Activated CD4-positive, alpha-beta T cell treated with anti-CD3 and anti-CD28 coated beads, Interleukin-2, amount 50 U/mL, for 16 hours (primary cell): ENCODE data around the gene USH1G.
"Not testable (repeated sequence)": the region's sequence is repeated elsewhere in the genome, so short reads cannot be mapped to it uniquely, and the experiment has no call there.

Experiments used
- DNase-seq: peaks from one replicate; pipeline ENCODE4 v3.0.0-alpha.2; 2020

USH1G gene

DNA sequence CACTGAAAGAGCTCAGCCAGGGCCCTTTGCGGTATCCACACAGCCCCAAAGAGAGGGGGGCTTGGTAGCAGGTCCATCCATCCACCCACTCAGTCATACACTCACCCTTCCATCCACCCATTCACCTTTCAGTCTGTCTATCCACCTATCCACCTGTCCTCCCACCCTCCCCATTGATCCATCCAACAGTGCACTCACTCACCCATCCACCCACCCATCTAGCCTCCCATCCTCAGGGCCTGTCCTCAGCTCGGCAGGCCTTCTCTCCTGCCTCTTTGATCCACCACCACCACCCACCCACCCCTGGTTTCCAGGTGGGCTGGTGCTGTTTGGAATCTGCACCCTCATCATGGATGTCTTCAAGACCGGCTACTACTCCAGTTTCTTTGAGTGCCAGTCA is 2.2 kb upstream of the USH1G start:
- DNase-seq = no peak

DNA sequence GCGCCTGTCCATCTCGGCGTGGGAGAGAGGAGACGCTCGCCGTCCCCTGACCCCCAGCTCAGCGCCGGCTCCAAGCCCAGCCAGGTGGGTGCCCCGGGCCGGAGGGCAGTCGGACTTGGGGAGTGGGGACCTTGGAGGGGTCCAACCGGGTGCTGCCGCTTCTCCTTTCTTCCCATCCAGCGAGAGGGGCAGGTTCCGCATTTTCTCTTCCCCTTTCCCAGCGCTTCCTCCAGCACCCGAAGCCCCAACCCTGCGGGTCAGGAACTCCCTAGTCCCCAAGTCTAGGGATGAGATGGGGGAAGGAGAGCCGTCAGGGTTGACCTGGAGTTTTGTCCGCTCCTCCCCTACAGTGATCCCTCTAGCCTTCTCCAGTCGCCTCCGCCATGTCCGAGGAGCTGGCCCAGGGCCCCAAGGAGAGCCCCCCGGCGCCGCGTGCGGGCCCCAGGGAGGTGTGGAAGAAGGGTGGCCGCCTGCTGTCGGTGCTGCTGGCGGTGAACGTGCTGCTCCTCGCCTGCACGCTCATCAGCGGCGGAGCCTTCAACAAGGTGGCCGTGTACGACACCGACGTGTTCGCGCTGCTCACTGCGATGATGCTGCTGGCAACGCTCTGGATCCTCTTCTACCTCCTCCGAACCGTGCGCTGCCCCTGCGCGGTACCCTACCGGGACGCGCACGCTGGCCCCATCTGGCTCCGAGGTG is 1.3 kb upstream of the USH1G start, which contains the start of gene OTOP2:
TSS of gene OTOP2 (plus strand) at position 24 of the 699 bp plus-strand sequence. CDS start at position 384, 360 bp downstream.
- DNase-seq = no peak

DNA sequence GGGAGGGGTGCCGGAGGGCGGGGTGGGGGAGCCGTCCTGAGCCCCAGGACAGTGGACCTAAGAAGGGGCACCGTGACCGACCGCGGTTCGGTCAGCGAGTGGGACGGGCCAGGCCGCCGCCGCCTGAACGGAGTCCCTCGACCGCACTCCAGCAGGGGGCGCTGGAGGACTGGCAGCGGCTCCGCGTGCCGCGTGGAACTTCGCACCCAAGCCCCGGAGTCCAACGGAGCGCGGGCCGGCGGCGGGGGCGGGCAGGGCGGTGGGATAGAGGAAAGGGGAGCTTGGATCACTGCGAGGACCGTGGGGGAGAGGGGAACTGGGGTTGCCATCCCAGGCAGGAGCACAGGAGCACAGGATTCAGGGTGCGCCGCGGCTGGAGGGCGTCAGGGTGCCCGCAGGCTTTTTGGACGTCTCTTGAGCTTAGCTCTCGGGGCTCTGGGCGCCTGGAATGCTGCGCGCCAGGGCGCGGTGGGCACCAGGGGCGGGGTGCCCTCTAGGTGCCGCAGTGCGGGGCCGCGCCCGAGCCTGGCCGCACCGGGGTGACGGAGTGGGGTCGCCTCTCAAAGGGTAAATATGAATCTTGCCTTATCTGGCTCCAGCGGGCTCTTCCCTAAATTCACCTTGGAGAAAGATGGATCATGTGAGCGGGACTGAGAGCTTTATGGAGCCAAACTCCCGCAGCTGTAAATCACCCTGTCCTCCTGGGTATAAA is 639 bp upstream of the USH1G start:
- peak; percentile 64 for DNase-seq

DNA sequence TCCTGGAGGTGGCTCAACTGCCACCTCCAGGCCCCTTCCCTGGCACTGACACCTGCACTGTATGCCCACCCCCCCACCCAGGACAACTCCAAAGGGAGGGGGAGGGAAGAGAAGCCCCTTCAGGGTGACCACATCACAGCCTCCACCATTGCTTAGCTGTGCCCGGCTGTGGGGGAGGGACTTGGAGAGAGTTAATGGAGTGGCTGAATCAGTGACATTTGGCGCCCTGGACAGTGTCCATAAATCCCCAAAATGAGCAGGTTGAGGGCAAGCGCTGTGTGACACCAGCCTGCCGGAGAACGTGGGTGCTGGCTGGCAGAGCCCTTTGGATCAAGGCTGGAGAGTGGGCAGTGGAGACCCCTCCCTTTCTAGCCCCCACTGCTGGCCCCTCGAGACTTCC is 883 bp downstream of the USH1G start:
- DNase-seq = no peak

DNA sequence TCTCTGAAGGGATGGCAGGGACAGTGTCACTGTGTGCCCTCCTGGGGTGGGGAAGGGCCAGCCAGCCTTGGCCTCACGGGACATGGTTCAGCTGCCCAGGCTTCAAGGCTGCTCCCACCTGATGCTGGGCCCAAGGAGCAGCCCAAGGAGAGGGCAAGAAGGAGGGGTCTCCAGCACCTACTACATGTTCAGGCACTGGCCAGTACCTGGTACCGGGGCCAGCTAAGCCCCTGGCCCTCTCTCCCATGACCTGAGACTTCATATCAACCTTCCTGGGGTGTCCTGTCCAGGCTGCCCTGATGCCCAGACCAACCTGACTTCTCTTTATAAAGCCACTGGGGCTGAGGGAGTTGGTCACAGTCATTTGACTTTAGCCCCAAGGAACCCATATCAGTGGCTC is 1.3 kb downstream of the USH1G start:
- DNase-seq = no peak

DNA sequence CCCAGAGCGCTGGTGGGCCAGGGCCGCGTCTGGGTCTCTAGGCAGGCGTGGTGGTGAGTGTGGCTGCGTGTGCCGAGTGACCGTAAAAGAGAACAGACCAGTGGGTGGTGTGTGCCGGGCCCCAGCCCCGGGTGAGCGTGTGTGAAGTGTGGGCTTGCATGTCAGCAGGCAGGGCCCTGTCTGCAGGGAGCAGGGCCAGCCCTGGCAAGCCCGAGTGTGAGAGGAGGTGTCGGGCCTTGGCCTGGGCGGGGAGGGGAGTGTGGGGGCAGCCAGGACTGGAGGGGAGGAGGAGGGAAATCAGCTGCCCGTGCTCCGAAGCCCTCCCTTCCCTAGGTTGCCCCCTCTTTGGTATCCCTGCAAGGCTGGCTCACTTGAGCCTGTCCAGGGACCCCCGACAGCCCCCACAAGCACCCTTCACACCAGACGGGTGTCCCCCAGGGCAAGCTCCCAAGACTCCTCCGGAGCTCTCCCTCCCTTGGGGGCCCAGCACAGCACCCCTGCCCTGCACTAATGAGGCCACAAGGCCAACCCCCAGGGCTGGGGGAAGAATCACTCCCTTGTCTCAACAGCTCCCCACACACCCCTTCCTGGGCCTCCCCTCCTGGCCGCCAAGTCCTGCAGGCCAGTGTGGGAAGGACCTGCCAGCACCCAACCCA is 1.9 kb downstream of the USH1G start:
- DNase-seq = no peak

DNA sequence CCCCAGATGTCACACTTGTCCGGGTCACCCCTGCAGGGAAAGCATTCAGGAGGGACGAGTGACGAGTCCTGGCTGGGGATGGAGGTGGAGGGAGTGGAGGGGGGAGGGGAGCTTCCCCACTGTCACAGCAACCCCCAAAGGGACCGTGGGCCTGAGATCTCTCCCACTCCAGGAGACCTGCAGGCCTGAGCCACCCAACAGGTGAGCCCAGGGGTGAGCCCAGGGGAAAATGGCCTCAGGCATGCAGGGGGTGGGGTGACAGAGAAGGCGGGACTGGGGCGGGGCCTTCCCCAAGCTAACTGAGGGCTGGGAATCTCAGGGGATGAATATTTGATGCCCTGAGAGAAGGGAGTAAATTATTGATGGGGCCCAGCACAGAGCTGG is 2.4 kb downstream of the USH1G start:
- DNase-seq = no peak

DNA sequence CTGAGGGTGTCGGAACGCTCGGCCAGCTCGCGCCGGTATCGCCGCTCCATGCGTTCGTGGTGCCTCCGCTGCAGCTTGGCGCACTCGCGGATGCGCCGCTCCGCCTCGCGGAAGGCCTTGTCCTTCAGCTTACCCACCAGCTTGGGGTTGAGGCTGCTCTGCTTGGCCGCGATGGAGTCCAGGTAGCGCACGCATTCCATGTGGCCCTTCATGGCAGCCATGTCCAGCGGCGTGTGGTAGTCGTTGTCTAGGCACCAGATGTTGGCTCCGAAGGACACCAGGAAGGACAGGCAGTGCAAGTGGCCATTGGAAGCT is 2.8 kb downstream of the USH1G start:
- DNase-seq = no peak

DNA sequence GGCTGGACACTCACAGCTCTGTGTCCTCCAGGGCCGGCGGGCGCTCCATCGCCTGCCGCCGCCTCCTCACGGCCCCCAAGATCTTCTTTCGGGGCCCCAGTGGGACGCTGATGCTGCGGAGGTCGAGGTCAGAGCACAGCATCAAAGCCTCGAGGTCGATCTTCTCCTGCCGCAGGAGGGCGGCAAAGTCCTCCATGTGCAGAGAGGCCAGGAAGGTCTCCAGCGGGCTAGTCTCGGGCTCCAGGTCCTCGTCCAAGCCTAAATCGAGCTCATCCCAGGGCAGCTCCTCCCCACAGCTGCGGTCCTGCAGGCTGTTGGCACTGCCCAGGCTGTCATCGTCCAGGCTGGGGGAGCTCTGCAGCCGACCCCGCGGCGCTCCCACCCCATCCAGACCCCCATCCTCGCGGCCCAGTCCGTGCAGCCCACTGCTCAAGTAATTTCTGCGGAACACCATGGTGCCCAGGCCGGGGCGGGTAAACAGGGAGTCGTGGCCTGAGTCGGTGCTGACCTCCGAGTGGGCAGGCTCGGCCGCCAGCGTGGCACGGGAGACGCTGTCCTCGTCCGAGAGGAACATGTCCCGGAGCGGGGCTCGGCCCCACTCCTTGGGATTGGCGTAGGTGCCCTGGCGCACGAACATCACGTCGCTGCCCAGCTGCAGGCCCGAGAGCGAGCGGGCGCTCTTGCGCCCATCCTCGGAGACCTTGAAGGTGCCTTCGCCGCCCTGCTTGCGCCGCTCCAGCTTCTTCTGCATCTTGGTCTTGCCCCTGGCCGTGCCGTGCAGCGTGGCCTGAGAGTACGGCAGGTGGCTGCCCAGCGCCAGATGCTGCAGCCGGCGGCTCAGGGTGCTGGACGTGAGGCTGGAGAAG is 3.4 kb downstream of the USH1G start:
- DNase-seq = peak; percentile 9

DNA sequence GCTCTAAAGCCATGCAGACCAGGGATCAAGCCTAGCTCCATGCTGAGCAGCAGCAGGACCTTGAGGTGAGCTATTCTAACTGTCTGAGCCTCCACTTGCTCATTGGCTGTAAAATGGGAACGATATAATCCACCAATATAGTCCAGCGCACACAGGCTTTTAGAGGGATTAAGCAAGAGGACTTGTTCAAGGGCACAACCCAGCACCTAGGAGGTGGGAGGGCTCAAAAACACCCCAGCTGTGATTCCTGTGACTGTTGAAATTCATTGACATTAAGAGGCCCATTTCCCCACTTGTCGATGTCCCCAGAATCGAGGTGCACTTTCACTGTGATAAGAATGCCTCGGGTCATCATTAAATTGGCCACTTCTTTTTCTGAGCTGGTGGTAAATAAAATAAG is 4.1 kb downstream of the USH1G start:
- no peak for DNase-seq

DNA sequence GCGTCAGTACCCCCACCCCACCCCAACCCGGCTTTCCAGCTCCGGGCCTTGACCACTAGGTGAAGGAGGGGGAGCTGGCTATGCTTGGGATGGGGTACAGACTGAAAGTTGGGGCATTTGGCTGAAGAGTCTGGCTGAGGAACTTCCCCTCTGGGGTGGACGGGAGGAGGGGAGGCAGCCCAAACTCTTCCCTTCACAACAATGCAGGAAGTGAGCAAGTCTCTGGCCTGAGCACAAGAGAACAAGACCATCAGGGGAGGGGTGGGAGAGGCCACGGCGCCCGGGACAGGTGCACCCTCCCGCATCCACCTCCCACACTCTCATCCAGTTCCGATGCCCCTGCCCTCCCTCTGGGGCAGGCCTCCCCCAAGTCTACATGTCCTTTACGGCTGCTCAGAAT is 5.6 kb downstream of the USH1G start:
- no peak for DNase-seq

DNA sequence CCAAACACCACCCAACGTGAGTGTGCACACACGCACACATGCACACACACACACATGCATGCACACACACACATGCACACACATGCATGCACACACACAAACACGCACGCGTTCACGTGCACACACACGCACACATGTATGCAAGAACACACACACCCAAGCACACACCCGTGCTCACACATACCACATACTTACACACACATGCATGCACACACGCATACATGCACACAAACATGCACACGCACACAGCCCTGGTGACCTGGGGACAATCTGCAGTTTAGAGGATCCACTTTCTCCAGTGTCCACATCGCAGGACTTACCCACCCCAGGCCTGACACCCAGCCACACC is 6.2 kb downstream of the USH1G start:
- DNase-seq = no peak

DNA sequence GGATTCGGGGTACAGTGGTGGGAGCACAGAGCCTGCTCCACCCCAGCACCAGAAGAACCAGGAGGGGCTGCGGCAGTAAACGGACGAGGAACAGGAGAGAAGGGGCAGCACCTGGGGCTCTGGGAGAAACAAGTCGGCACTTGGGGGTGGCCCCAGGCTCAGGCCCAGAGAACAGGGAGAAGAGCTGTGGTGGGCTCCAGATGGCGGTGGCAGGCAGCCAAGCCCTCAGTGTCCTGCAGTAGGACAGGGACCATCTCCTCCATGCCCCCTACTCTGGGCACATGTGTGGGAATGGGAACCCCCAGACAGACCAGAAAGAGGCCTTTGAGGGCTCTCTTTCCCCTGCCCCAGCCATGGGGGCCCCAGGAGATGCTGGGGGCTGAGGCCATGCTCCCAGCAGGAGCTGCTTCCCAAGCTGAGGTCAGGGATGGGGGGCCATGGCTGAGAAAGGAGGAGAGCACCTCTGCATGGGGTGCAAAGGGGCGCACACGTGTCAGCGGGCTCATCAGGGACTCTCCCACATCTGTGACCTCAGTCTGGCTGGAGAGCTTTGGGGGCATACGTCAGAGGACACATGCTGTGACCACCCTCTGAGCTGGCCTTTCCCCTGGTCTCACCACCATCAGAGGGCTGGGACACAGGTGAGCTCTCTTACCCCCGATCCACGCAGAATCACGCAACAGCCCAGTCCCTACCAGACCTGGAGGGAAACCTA is 6.8 kb downstream of the USH1G start:
- DNase-seq = no peak

DNA sequence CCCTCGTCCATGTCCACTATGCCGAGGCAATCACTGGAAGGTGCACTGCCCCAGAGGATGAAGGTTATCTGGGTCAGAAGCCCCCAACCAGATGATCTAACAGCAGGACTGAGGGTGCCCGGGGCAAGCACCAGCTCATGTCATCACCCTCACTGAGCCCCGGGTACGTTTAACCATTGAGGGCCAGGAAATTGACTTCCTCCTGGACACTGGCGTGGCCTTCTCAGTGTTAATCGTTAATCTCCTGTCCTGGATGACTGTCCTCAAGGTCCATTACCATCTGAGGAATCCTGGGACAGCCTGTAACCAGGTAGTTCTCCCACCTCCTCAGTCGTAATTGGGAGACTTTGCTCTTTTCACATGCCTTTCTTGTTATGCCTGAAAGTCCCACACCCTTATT is 11.6 kb downstream of the USH1G start:
- DNase-seq = not testable (repeated sequence)

DNA sequence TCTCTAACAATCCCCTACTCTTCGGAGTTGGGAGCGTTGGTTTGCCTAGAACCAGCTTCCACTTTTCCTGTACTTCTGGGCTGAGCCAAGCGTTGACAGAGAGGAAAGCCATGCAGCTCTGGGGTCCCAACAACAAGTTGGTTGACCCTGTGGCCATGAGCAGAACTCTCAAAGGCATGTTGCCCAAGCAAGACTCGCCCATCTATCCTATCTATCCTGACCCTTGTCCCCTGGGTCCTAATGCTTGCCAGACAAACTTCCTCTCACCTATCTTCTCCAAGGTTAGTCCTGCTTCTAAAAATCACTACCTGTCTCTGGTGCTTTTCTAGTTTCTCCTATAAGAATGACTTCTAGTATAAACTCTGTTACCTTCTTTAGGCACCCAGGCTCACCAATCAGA is 14.0 kb downstream of the USH1G start:
- not testable (repeated sequence) for DNase-seq

DNA sequence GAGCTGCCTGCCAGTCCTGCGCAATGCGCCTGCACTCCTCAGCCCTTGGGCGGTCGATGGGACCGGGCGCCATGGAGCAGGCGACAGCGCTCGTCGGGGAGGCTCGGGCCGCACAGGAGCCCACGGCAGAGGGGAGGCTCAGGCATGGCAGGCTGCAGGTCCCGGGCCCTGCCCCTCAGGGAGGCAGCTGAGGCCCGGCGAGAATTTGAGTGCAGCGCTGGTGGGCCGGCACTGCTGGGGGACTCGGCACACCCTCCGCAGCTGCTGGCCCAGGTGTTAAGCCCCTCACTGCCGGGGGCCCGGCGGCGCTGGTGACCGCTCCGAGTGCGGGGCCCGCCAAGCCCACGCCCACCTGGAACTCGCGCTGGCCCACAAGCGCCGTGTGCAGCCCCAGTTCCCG is 16.0 kb downstream of the USH1G start:
- no peak for DNase-seq

DNA sequence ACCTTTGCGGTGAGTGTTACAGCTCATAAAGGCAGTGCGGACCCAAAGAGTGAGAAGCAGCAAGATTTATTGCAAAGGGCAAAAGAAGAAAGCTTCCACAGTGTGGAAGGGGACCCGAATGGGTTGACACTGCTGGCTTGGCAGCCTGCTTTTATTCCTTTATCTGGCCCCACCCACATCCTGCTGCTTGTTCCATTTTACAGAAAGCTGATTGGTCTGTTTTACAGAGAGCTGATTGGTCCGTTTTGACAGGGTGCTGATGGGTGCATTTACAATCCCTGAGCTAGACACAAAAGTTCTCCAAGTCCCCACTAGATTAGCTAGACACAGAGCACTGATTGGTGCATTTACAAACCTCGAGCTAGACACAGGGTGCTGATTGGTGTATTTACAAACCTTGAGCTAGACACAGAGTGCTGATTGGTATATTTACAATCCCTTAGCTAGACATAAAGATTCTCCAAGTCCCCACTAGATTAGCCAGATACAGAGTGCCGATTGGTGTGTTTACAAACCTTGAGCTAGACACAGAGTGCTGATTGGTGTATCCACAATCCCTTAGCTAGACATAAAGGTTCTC is 16.8 kb downstream of the USH1G start:
- not testable (repeated sequence) for DNase-seq

DNA sequence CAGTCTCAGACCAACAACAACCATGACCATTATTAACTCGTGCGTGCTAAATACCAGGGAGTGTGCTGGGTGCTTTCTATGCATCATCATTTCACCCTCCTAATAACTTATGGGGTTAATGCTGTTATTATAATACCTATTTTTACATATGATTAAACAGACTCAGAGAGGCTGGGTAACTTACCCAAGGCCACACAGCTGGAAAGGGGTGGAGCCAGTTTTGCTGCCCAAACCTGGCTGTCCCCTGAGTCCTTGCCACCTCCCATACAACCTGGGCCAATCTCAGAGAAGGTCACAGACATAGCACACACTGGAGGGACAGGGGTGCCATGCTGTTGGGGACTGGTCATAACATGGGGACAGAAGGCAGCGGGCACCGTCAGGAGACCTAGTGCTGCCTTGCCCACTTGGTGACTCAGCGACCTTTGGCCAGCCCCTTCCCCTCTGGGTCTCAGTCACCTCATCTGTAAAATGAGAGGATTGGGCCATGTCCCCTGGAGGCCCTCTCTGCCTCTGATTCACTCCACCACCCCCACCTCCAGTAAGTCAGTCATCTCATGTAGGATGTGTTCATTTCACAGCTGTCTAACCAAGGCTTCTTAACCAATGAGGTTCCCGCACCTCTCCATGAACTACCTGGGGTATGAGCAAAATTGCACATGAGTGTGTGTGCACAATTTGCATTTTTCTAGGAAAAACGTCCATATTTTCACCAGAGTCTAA is 18.2 kb downstream of the USH1G start:
- DNase-seq = no peak

DNA sequence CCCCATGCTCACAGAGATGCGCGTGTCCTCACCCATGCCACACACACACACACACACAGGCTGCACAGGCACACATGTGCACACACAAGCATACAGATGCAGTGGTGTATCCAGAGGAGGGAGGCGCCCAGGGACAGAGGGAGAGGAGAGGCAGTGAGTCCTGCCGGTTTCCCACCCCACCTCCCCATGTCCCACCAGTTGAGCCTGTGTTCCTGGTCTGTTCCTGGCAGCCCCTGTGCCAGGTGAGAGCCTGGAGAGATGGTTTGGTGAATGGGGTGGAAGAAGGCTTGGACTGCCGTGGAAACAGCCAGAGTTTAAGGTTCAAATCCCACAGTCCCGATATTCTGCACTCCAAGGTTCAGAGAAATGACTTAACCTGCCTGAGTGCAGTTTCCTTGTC is 19.4 kb downstream of the USH1G start:
- DNase-seq = no peak

DNA sequence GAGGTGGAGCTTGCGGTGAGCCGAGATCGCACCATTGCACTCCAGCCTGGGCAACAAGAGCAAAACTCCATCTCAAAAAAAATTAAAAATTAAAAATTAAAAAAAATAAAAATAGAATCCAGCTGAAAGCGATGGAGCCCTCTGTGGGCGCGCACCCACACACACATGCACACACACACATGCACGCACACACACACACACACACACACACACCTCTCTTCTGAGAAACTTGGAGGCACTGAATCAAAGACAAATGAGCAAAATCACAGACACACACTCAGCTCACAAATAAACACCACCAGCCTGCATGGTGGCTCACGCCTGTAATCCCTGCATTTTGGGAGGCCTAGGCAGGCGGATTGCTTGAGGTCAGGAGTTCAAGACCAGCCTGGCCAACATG is 20.0 kb downstream of the USH1G start:
- DNase-seq = no peak

DNA sequence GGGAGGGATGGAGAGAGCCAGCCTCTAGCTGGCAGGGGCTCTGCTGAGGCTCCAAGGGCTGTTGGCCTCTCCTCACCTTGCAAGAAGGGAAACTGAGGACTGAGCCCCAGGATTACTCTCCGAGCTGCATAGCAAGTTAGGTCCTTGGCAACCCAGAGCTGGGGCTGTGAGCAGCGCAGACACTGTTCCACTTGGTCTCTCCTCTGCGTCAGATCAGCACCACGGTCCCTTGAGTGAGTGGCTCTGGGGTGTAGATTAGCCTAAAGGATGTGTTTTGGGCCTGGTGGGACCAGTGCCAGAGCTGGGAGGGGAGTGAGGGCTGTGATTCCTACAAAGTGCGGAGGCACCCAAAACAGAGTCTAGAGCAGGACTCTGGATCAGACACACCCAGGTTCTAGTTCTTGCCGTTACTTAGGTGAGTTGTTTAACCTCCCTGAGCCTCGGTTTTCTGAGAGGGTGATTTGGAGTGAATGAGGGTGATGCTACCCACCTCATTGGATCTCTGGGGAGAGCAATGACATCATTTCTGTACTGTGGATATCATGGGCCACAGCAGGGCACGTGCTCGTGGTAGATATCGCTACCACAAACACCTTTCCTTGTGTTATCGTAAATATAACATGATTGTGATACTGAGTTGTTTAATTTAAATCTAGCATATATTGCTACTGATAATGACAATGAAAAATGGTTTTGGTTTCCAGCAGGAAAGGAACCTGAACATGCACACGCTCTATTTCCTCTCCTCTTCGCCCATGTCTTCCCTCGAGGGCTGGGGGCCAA is 21.5 kb downstream of the USH1G start:
- no peak for DNase-seq
